Mononuclear cell (primary cell): ENCODE results near the gene NFIA. TPM values are rescaled to one million over a fixed set of nuclear protein-coding genes. Genes with fewer than 3 reads are reported as not detected.

ENCODE experiments used
- H3K27me3 ChIP-seq: 2 replicates; pipeline ENCODE4 v1.6.0; 2011; ENCODE audit warnings: low read length, control low read depth; ENCODE audit not compliant: insufficient read depth
- H3K4me1 ChIP-seq: 2 replicates; pipeline ENCODE4 v1.5.1; 2011; ENCODE audit warnings: mild to moderate bottlenecking, low read length, control low read depth; ENCODE audit not compliant: insufficient read depth
- H3K4me3 ChIP-seq: 2 replicates; pipeline ENCODE4 v1.5.1; 2011; ENCODE audit warnings: mild to moderate bottlenecking, low read length, moderate library complexity
- H3K9me3 ChIP-seq: 2 replicates; pipeline ENCODE4 v1.5.1; 2011; ENCODE audit warnings: low read depth, mild to moderate bottlenecking, control low read depth, low read length
- total RNA-seq: library from RNA; depleted of rRNA; stranded (reverse); fragments of >200 nt; gene quantifications from one replicate; pipeline ENCODE4 v1.2.3, GENCODE V29; 2012

Gene NFIA
- total RNA-seq, 1 donor = 3.5 TPM

GRCh38 chr1:61132645-61133334 lies 50.4 kb downstream of the NFIA start:
- no peaks in the 10 kb centered on the region for H3K27me3 ChIP-seq
- no peak overlapping the region for H3K4me3 ChIP-seq
- H3K9me3 ChIP-seq = no peaks in the 10 kb centered on the region
- H3K4me1 ChIP-seq = no peaks in the 10 kb centered on the region

- Histone ChIP-seq H3K9me3 (no peaks in the 10 kb centered on the region), H3K4me3 (no peak overlapping the region), H3K4me1 (no peaks in the 10 kb centered on the region)
These were observed 51.1 kb downstream of the NFIA start for GRCh38 chr1:61133335-61134019.

GRCh38 chr1:61135291-61135690 lies 52.9 kb downstream of the NFIA start:
- Histone ChIP-seq H3K4me1 (peaks cover 15% of the 10 kb centered on the region), H3K27me3 (no peaks in the 10 kb centered on the region), H3K4me3 (no peak overlapping the region), H3K9me3 (no peaks in the 10 kb centered on the region)

More at GRCh38 chr1:61133335-61134019, 51.1 kb downstream of the NFIA start:
- H3K27me3 ChIP-seq = no peaks in the 10 kb centered on the region

- Histone ChIP-seq H3K4me1 (peaks cover 26% of the 10 kb centered on the region), H3K4me3 (no peak overlapping the region), H3K9me3 (no peaks in the 10 kb centered on the region), H3K27me3 (no peaks in the 10 kb centered on the region)
These were observed 55.9 kb downstream of the NFIA start for GRCh38 chr1:61138305-61138704.

GRCh38 chr1:61138921-61139774 lies 56.8 kb downstream of the NFIA start:
- Histone ChIP-seq H3K9me3 (no peaks in the 10 kb centered on the region), H3K4me1 (peaks cover 26% of the 10 kb centered on the region), H3K27me3 (no peaks in the 10 kb centered on the region), H3K4me3 (no peak overlapping the region)

GRCh38 chr1:61139775-61140549 lies 57.6 kb downstream of the NFIA start:
- H3K9me3 ChIP-seq = no peaks in the 10 kb centered on the region
- H3K27me3 ChIP-seq = no peaks in the 10 kb centered on the region
- no peak overlapping the region for H3K4me3 ChIP-seq
- peaks cover 26% of the 10 kb centered on the region for H3K4me1 ChIP-seq

- H3K4me3 ChIP-seq = no peak overlapping the region
These were observed 58.4 kb downstream of the NFIA start for GRCh38 chr1:61140778-61141177.

GRCh38 chr1:61141288-61142042 lies 59.1 kb downstream of the NFIA start:
- H3K4me3 ChIP-seq = no peak overlapping the region
- H3K4me1 ChIP-seq = peaks cover 26% of the 10 kb centered on the region
- H3K27me3 ChIP-seq = no peaks in the 10 kb centered on the region
- no peaks in the 10 kb centered on the region for H3K9me3 ChIP-seq

More at GRCh38 chr1:61140778-61141177, 58.4 kb downstream of the NFIA start:
- Histone ChIP-seq H3K9me3 (no peaks in the 10 kb centered on the region), H3K4me1 (peaks cover 26% of the 10 kb centered on the region), H3K27me3 (no peaks in the 10 kb centered on the region)

GRCh38 chr1:61142043-61142440 lies 59.7 kb downstream of the NFIA start:
- H3K4me3 ChIP-seq = no peak overlapping the region
- H3K4me1 ChIP-seq = peaks cover 26% of the 10 kb centered on the region
- H3K9me3 ChIP-seq = no peaks in the 10 kb centered on the region
- H3K27me3 ChIP-seq = no peaks in the 10 kb centered on the region

- Histone ChIP-seq H3K27me3 (no peaks in the 10 kb centered on the region), H3K4me1 (peaks cover 26% of the 10 kb centered on the region), H3K9me3 (no peaks in the 10 kb centered on the region), H3K4me3 (no peak overlapping the region)
These were observed 60.6 kb downstream of the NFIA start for GRCh38 chr1:61142726-61143500.

GRCh38 chr1:61143821-61144424 lies 61.6 kb downstream of the NFIA start:
- Histone ChIP-seq H3K4me1 (peaks cover 24% of the 10 kb centered on the region), H3K9me3 (no peaks in the 10 kb centered on the region), H3K27me3 (no peaks in the 10 kb centered on the region), H3K4me3 (no peak overlapping the region)

- no peak overlapping the region for H3K4me3 ChIP-seq
- no peaks in the 10 kb centered on the region for H3K4me1 ChIP-seq
- no peaks in the 10 kb centered on the region for H3K27me3 ChIP-seq
- H3K9me3 ChIP-seq = no peaks in the 10 kb centered on the region
These were observed 66.9 kb downstream of the NFIA start for GRCh38 chr1:61149010-61149860.
